Muscle of leg (tissue), 11 donors: ENCODE measurements around the gene CPN1. TPM values are rescaled to one million over a fixed set of nuclear protein-coding genes. Genes with fewer than 3 reads are reported as not detected.
A peak's percentile ranks its signal among the peaks of the same experiment; 100 is the strongest.
"Not testable (repeated sequence)": the region's sequence is repeated elsewhere in the genome, so short reads cannot be mapped to it uniquely, and the experiment has no call there.

Source experiments
- DNase-seq: peaks from one replicate; pipeline ENCODE4 v3.0.0; 2013
- H3K27ac ChIP-seq: one replicate; pipeline ENCODE4 v1.5.1; 2013; ENCODE audit warnings: mild to moderate bottlenecking, low read length, control low read depth
- H3K27me3 ChIP-seq: one replicate; pipeline ENCODE4 v1.6.1; 2013; ENCODE audit warnings: low read length; ENCODE audit not compliant: control insufficient read depth, insufficient read depth
- H3K36me3 ChIP-seq: one replicate; pipeline ENCODE4 v1.6.1; 2013; ENCODE audit warnings: low read length; ENCODE audit not compliant: control insufficient read depth, insufficient read depth
- H3K4me1 ChIP-seq: one replicate; pipeline ENCODE4 v1.6.1; 2013; ENCODE audit warnings: low read length; ENCODE audit not compliant: control insufficient read depth, insufficient read depth
- H3K4me3 ChIP-seq: one replicate; pipeline ENCODE4 v1.5.1; 2013; ENCODE audit warnings: low read length, control low read depth
- H3K9me3 ChIP-seq: replicated peaks from 2 replicates; pipeline ENCODE4 v1.6.1; 2013; ENCODE audit warnings: low read depth, low read length; ENCODE audit not compliant: control insufficient read depth
- WGBS: methylation state at CpG from one replicate; pipeline ENCODE4 v1.1.5; 2013; ENCODE audit warnings: missing lambda C conversion rate; ENCODE audit not compliant: insufficient coverage; 5-methylcytosine and 5-hydroxymethylcytosine counted together
- polyA plus RNA-seq, 8 donors: library from polyadenylated mRNA; unstranded; fragments of 120-200 nt; gene quantifications; one replicate each; pipeline versions ENCODE4 v1.2.1 to v1.2.3, GENCODE V29; 2013; ENCODE audit warnings: inconsistent platforms in 1 of 8, low replicate concordance in 1 of 8; ENCODE audit not compliant: insufficient read length in 8 of 8, insufficient read depth in 1 of 8
- total RNA-seq: library from RNA; stranded (reverse); fragments of 120-200 nt; gene quantifications from one replicate; pipeline ENCODE4 v1.2.4, GENCODE V29; 2013

CPN1 gene
- total and polyA plus RNA-seq, 9 donors, result 0.08 to 0.26 (median 0.14) TPM; not detected in 5

GRCh38 chr10:100011906-100012305, 69.8 kb downstream of the CPN1 start:
- not testable (repeated sequence) for H3K27ac ChIP-seq, H3K27me3 ChIP-seq, H3K4me3 ChIP-seq, H3K36me3 ChIP-seq, H3K9me3 ChIP-seq, DNase-seq
- WGBS, result 93% methylated on average over 15 of the region's 20 CpGs
- peaks cover 11% of the 10 kb centered on the region for H3K4me1 ChIP-seq

- Histone ChIP-seq H3K4me1 (peaks cover 18% of the 10 kb centered on the region), H3K36me3 (no peaks in the 10 kb centered on the region), H3K9me3 (no peaks in the 10 kb centered on the region), H3K27me3 (no peaks in the 10 kb centered on the region), H3K4me3 (peak within 1 kb of the TSS; percentile 80), H3K27ac (peak within 1 kb of the TSS; percentile 91)
- peak; percentile 95 for DNase-seq
- WGBS, result under 1% methylated on average over 82 of the region's 86 CpGs
Measured at GRCh38 chr10:100009793-100010676, 71.6 kb downstream of the CPN1 start, which contains the start of gene DNMBP. TSS of gene DNMBP (minus strand) at chr10:100009947. CDS start at chr10:99972124, 37,823 bp downstream.

GRCh38 chr10:100009283-100009792, 72.3 kb downstream of the CPN1 start:
- DNase-seq, result peak; percentile 82
- no peaks in the 10 kb centered on the region for H3K9me3 ChIP-seq
- H3K4me1 ChIP-seq, result peaks cover 18% of the 10 kb centered on the region

GRCh38 chr10:100008708-100009282, 72.9 kb downstream of the CPN1 start:
- Histone ChIP-seq H3K9me3 (no peaks in the 10 kb centered on the region), H3K27me3 (no peaks in the 10 kb centered on the region), H3K4me3 (peak overlapping the region; percentile 80), H3K36me3 (no peaks in the 10 kb centered on the region), H3K27ac (peak overlapping the region; percentile 88), H3K4me1 (peaks cover 18% of the 10 kb centered on the region)
- 0% methylated on average over 2 of the region's 9 CpGs for WGBS
- peak; percentile 36 for DNase-seq

More at GRCh38 chr10:100009283-100009792, 72.3 kb downstream of the CPN1 start:
- H3K36me3 ChIP-seq, result no peaks in the 10 kb centered on the region
- H3K4me3 ChIP-seq, result peak overlapping the region; percentile 80
- WGBS, result 0% methylated on average over 45 of the region's 45 CpGs
- H3K27ac ChIP-seq, result peak overlapping the region; percentile 88
- H3K27me3 ChIP-seq, result no peaks in the 10 kb centered on the region

- Histone ChIP-seq H3K4me3 (peak overlapping the region; percentile 80), H3K9me3 (no peaks in the 10 kb centered on the region), H3K27me3 (no peaks in the 10 kb centered on the region), H3K36me3 (no peaks in the 10 kb centered on the region), H3K4me1 (peaks cover 18% of the 10 kb centered on the region), H3K27ac (peak overlapping the region; percentile 88)
- 60% methylated on average over 2 of the region's 6 CpGs for WGBS
- DNase-seq, result peak; percentile 42
Measured at GRCh38 chr10:100008142-100008522, 73.5 kb downstream of the CPN1 start.

DNA sequence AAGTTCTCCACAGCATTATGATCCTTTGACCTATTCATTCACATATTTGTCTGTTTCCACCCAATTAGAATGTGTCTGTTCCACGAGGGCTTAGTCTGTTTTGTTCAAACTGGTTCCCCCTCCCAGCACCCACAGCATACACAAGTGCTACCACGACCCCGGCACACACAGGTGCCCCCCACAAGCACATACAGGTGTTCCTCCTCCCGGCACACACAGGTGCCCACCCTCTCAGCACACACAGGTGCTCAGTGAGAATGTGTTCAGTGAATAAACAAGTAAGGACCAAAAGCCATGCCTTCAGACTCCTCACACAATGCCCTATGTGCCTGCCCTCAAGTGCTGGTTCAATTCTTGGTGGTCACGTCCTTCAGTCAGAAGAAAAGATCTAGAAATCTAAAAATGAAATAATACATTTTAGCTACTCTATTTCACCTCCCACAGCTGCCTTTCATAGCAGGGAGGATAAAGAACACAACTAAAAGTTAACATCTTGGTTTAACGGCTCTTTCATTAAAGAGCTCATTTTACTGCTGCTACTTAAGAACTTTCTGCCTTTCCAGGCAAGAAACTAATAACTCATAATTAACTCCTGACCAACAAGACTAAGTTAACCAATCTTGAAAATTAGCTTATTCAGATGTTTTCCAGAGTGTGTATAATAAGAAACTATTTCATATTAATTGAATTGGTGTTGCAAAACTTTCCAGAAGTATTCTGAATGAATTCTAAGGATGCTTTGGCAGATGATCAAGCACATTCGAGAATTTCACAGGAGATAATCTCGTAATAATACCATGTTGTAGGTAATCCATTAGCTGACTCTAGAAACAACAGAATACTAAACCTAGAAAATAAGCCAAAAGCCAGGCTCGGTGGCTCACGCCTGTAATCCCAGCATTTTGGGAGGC, 74.2 kb downstream of the CPN1 start:
- 20% methylated on average over 2 of the region's 10 CpGs for WGBS
- no peak overlapping the region for H3K27ac ChIP-seq

GRCh38 chr10:100006243-100006886, 75.3 kb downstream of the CPN1 start:
- Histone ChIP-seq H3K27ac (peak overlapping the region; percentile 53), H3K4me1 (peaks cover 22% of the 10 kb centered on the region), H3K36me3 (no peaks in the 10 kb centered on the region), H3K9me3 (peaks cover 3% of the 10 kb centered on the region), H3K4me3 (no peak overlapping the region), H3K27me3 (no peaks in the 10 kb centered on the region)
- 22% methylated on average over 1 of the region's 4 CpGs for whole genome bisulfite sequencing
- DNase-seq, result no peak

More for the DNA sequence above, 74.2 kb downstream of the CPN1 start:
- H3K27me3 ChIP-seq, result no peaks in the 10 kb centered on the region
- H3K36me3 ChIP-seq, result no peaks in the 10 kb centered on the region
- peaks cover 3% of the 10 kb centered on the region for H3K9me3 ChIP-seq
- DNase-seq, result no peak
- peaks cover 18% of the 10 kb centered on the region for H3K4me1 ChIP-seq
- H3K4me3 ChIP-seq, result no peak overlapping the region

GRCh38 chr10:100004805-100005510, 76.7 kb downstream of the CPN1 start:
- Histone ChIP-seq H3K4me1 (peaks cover 23% of the 10 kb centered on the region), H3K9me3 (peaks cover 3% of the 10 kb centered on the region), H3K27ac (no peak overlapping the region), H3K4me3 (no peak overlapping the region), H3K27me3 (no peaks in the 10 kb centered on the region), H3K36me3 (peaks cover 5% of the 10 kb centered on the region)
- no CpG with 5 or more reads among the region's 3 CpGs for WGBS
- no peak for DNase-seq

DNA sequence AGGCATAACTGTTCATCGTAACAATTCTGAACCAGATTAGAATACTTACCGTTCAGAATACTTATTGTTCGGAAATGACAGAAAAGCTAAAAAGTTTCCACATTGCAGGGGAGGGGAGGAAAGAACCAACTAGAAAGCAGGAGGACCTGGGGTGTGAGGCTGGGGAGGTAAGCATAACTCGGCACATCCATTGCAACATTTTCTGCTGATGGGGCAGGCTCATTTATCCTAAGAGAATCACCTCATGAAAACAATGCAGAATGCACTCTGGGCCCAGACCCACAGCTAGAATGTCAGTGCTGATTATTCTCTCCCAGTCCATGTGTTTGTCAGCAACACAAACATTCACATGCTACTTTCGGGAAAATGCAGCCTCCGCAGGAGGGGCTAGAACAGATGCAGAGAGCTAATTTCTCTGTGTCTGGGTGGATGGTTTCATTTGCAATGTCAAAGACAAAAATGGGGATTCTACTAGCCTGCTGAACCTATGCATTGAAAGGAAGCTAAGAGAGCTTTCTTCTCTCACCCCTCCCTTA, 81.5 kb downstream of the CPN1 start:
- H3K36me3 ChIP-seq, result peaks cover 5% of the 10 kb centered on the region
- H3K27ac ChIP-seq, result no peak overlapping the region
- no peaks in the 10 kb centered on the region for H3K27me3 ChIP-seq
- no peak overlapping the region for H3K4me3 ChIP-seq
- H3K9me3 ChIP-seq, result peaks cover 3% of the 10 kb centered on the region
- 67% methylated on average over 1 of the region's 6 CpGs for WGBS
- peaks cover 26% of the 10 kb centered on the region for H3K4me1 ChIP-seq
- no peak for DNase-seq
